ENCODE data around the gene ENGASE. TPM values are rescaled to one million over a fixed set of nuclear protein-coding genes. Genes with fewer than 3 reads are reported as not detected.

ENGASE gene
- total RNA-seq, 1 experiment from 2014 or later: 58.0 TPM

DNA sequence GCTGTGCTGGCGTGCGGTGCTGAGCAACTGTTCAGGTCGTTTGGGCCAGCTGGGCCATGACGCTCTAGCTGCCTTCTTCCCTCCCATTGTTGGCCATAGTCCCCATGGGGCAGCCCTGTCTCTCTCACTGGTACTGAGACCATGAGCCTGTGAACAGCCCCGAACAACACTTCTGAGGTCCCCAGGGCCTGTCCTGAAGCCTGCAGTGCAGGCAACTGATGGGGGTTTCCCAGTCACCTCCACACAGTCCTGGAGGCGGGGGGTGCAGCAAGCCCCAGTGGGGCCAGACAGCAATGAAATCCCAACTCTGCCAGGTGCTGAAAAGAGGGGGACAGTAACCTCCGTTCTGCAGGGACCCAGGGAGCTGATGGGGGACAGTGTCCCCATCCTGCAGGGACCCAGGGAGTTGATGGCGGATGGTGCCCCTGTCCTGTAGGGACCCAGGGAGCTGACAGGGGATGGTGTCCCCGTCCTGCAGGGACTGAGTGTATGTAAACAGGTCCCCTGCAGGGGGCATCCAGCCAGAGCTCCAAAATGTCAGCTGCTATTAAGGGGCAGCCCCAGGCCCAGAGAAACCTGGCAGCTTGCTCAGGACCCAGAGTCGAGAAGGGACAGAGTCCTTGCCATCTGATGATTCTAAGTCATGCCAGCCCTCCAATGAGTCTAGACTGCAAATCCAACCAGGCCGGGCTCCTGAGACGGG is 30.4 kb downstream of the ENGASE start:
- TF ChIP-seq, protein P1, sequence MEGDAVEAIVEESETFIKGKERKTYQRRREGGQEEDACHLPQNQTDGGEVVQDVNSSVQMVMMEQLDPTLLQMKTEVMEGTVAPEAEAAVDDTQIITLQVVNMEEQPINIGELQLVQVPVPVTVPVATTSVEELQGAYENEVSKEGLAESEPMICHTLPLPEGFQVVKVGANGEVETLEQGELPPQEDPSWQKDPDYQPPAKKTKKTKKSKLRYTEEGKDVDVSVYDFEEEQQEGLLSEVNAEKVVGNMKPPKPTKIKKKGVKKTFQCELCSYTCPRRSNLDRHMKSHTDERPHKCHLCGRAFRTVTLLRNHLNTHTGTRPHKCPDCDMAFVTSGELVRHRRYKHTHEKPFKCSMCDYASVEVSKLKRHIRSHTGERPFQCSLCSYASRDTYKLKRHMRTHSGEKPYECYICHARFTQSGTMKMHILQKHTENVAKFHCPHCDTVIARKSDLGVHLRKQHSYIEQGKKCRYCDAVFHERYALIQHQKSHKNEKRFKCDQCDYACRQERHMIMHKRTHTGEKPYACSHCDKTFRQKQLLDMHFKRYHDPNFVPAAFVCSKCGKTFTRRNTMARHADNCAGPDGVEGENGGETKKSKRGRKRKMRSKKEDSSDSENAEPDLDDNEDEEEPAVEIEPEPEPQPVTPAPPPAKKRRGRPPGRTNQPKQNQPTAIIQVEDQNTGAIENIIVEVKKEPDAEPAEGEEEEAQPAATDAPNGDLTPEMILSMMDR (IDR thresholded peaks at IDR 0.05; ENCODE audit: unreplicated experiment): no peak
- no peak overlapping the region for H3K27ac Mint-ChIP-seq (ENCODE audit: unreplicated experiment)
- no TSS peak for BruUV-seq (replicated peaks)
- intact Hi-C loops (cut with micrococcal nuclease; ENCODE audit: unreplicated experiment): no loop called here
- peaks cover 100% of the 10 kb centered on the region for H3K27me3 Mint-ChIP-seq (ENCODE audit: unreplicated experiment)
- no peaks in the 10 kb centered on the region for H3K4me1 Mint-ChIP-seq (ENCODE audit: low read depth, unreplicated experiment)
- DNase-seq: no peak
- CTCF ChIA-PET: interaction anchor here (0.5 to 1.0 kb wide), 2 partner anchors 11 to 287 kb away, joined by 3 read pairs; no protein-coding TSS in a partner anchor
- no peak overlapping the region for H3K4me3 Mint-ChIP-seq (ENCODE audit: low read depth, unreplicated experiment)
- H3K36me3 Mint-ChIP-seq (ENCODE audit: insufficient read depth, unreplicated experiment): no peaks in the 10 kb centered on the region
- no peaks in the 10 kb centered on the region for H3K9me3 Mint-ChIP-seq (ENCODE audit: low read depth, unreplicated experiment)

DNA sequence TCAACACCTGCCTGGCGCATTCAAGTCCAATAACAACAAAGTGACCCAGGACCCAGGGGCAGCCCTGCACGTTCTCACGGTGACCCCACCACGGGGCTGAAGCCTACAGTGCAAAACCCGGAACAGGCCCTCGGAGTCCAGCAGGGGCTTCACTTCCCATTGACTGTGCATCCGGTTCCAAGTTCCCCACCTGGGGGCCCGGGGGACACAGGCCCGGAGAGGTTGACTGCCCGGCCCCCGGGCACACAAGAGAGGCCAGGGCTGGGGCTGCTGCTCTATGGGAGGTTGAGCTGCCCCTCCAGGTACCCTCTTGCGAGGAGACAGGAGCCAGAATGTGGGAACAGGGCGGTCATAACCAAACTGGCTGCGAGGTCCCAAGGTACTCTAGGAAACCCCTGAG is 31.3 kb downstream of the ENGASE start:
- CTCF ChIA-PET: no interaction called here
- no peak for DNase-seq
- no peak overlapping the region for H3K27ac Mint-ChIP-seq (ENCODE audit: unreplicated experiment)
- H3K9me3 Mint-ChIP-seq (ENCODE audit: low read depth, unreplicated experiment): no peaks in the 10 kb centered on the region
- no peaks in the 10 kb centered on the region for H3K4me1 Mint-ChIP-seq (ENCODE audit: low read depth, unreplicated experiment)
- peaks cover 100% of the 10 kb centered on the region for H3K27me3 Mint-ChIP-seq (ENCODE audit: unreplicated experiment)
- no TSS peak for BruUV-seq (replicated peaks)
- TF ChIP-seq, protein P1 (IDR thresholded peaks at IDR 0.05; ENCODE audit: unreplicated experiment): no peak
- H3K36me3 Mint-ChIP-seq (ENCODE audit: insufficient read depth, unreplicated experiment): no peaks in the 10 kb centered on the region
- intact Hi-C loops (cut with micrococcal nuclease; ENCODE audit: unreplicated experiment): no loop called here
- H3K4me3 Mint-ChIP-seq (ENCODE audit: low read depth, unreplicated experiment): no peak overlapping the region

DNA sequence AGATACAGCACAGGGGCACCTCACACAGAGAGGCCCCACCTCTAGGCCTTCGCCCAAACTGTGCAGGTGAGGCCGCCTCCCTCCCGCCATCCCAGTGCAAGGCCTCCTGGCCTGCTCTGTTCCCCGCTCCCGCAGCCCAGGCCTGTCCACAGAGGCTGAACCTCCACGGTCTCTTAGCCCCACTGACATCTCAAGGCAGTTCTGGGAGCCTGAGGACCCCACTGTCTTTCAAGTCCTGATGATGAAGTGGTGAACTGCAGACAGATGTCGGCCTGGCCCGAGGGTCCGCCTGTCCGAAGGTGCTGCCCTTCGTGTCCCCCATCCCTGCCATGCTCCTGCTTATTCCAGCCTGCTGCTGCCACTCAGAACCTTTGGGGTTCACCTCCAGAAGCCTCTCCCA is 32.3 kb downstream of the ENGASE start:
- no peak overlapping the region for H3K4me3 Mint-ChIP-seq (ENCODE audit: low read depth, unreplicated experiment)
- DNase-seq: no peak
- H3K9me3 Mint-ChIP-seq (ENCODE audit: low read depth, unreplicated experiment): no peaks in the 10 kb centered on the region
- peaks cover 100% of the 10 kb centered on the region for H3K27me3 Mint-ChIP-seq (ENCODE audit: unreplicated experiment)
- CTCF ChIA-PET: no interaction called here
- TF ChIP-seq, protein P1 (IDR thresholded peaks at IDR 0.05; ENCODE audit: unreplicated experiment): no peak
- no TSS peak for BruUV-seq (replicated peaks)
- intact Hi-C loops (cut with micrococcal nuclease; ENCODE audit: unreplicated experiment): no loop called here
- no peaks in the 10 kb centered on the region for H3K36me3 Mint-ChIP-seq (ENCODE audit: insufficient read depth, unreplicated experiment)
- no peaks in the 10 kb centered on the region for H3K4me1 Mint-ChIP-seq (ENCODE audit: low read depth, unreplicated experiment)
- H3K27ac Mint-ChIP-seq (ENCODE audit: unreplicated experiment): no peak overlapping the region

DNA sequence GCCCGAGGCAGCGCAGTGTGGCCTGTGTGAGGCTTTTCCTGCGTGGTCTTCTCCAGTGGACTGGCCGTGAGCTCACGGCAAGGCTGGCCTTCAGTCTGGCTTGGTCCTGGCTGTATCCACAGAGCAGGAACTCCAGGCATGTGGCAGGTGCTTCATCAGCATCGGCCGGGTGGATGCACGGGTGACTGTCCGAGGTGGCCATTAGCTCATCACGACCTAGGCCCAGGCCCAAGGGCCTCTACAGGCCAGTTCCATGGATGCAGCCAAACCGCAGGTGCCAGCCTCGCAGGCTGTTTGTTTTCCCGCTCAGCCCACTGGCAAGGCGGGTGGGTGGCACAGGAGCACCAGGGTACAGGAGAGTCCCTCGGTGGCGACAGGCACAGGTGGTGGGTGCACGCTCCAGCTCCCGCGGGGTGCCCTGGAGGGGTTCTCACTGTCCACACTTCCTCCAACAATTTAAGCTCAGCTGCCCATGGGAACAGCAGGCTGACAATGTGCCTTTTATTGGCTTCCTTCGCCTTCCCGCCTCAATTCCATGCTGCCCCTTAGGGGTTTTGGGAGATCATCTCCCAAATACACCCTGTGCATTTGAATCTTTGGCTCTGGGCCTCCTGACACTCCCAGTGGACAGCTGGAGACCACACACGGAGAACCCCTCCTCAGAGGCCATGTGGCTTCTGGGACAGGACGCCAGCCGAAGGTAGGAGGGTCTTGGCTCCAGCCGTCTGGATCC is 33.0 kb downstream of the ENGASE start:
- Mint-ChIP-seq H3K4me1 (ENCODE audit: low read depth, unreplicated experiment) (no peaks in the 10 kb centered on the region), H3K9me3 (ENCODE audit: low read depth, unreplicated experiment) (no peaks in the 10 kb centered on the region), H3K4me3 (ENCODE audit: low read depth, unreplicated experiment) (no peak overlapping the region), H3K36me3 (ENCODE audit: insufficient read depth, unreplicated experiment) (no peaks in the 10 kb centered on the region), H3K27me3 (ENCODE audit: unreplicated experiment) (peaks cover 100% of the 10 kb centered on the region), H3K27ac (ENCODE audit: unreplicated experiment) (no peak overlapping the region)
- CTCF ChIA-PET: no interaction called here
- intact Hi-C loops (cut with micrococcal nuclease; ENCODE audit: unreplicated experiment): no loop called here
- no peak for DNase-seq
- BruUV-seq (replicated peaks): no TSS peak
- TF ChIP-seq, protein P1 (IDR thresholded peaks at IDR 0.05; ENCODE audit: unreplicated experiment): no peak
